ENCODE results near the gene ABR. TPM values are rescaled to one million over a fixed set of nuclear protein-coding genes. Genes with fewer than 3 reads are reported as not detected.
A peak's percentile ranks its signal among the peaks of the same experiment; 100 is the strongest.

Gene ABR
- total RNA-seq, 6 experiments from 2014 or later = 7.4 to 21.5 (median 11.3) TPM

DNA sequence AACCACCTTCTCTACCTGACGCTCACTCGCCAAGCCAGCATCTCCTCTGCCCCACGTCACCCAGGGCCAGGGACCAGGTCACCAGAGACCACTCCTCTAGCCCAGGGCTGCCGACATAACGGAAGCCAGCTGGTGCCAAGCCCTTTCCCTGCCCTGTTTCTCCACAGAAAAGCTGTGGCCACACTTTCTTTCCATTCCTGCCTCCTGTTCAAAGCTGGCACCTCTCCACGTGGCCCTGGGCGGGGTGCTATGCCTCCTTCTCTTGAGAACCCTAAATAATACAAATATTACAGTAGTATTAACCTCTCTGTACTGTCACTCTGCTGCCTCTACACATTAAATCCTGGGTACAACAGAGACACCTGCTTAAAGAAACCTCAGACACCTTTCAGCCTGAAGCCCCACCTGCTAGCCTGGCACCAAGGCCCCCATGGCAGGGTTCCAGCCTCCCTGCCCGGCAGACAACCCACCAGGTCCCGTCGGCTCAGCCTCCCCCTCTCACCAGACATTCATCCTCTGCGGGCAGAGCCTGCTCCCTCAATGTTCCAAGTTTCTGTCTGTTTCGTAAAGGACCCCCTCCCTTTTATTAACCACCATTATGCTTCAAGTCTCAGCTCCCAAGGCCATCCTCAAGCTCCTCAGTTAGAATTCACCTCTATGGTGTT lies 120.5 kb downstream of the ABR start:
- Histone ChIP-seq H3K36me3 (peaks cover 0 to 8% (median 0%) of the 10 kb centered on the region in 4 donors), H3K9me3 (no peaks in the 10 kb centered on the region), H3K4me3 (no peak overlapping the region), H3K27me3 (no peaks in the 10 kb centered on the region), H3K27ac (no peak overlapping the region), H3K4me1 (no peaks in the 10 kb centered on the region)
- WGBS (ENCODE audit: insufficient coverage, low coverage, low lambda C conversion rate, missing lambda C conversion rate) = 86% methylated on average over 7 of the region's 12 CpGs
- intact Hi-C loops (cut with DNase I) = loop anchor here in 1 of 2 donors (10.0 kb wide), 1 partner anchor 264 kb away; no protein-coding TSS in a partner anchor
- ATAC-seq (no peak), DNase-seq (peak in 1 of 3 donors; percentile 42)
- TF ChIP-seq, protein P1, sequence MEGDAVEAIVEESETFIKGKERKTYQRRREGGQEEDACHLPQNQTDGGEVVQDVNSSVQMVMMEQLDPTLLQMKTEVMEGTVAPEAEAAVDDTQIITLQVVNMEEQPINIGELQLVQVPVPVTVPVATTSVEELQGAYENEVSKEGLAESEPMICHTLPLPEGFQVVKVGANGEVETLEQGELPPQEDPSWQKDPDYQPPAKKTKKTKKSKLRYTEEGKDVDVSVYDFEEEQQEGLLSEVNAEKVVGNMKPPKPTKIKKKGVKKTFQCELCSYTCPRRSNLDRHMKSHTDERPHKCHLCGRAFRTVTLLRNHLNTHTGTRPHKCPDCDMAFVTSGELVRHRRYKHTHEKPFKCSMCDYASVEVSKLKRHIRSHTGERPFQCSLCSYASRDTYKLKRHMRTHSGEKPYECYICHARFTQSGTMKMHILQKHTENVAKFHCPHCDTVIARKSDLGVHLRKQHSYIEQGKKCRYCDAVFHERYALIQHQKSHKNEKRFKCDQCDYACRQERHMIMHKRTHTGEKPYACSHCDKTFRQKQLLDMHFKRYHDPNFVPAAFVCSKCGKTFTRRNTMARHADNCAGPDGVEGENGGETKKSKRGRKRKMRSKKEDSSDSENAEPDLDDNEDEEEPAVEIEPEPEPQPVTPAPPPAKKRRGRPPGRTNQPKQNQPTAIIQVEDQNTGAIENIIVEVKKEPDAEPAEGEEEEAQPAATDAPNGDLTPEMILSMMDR (IDR thresholded peaks at IDR 0.05) = no peak
- no peak for TF ChIP-seq POLR2A (IDR thresholded peaks at IDR 0.05)

- H3K27ac ChIP-seq = no peak overlapping the region
- H3K27me3 ChIP-seq = no peaks in the 10 kb centered on the region
- intact Hi-C loops (cut with DNase I) = loop anchor here in 1 of 2 donors (10.0 kb wide), 1 partner anchor 264 kb away; no protein-coding TSS in a partner anchor
- DNase-seq (peak; percentile 50 to 68 (median 59)), ATAC-seq (peak; percentile 33 to 75 (median 40))
- H3K4me1 ChIP-seq = no peaks in the 10 kb centered on the region
- 75% methylated on average over 8 of the region's 18 CpGs for WGBS (ENCODE audit: insufficient coverage, low coverage, low lambda C conversion rate, missing lambda C conversion rate)
- TF ChIP-seq, protein P1 (IDR thresholded peaks at IDR 0.05) = peak; percentile 31 to 51 (median 39)
- no peak for TF ChIP-seq POLR2A (IDR thresholded peaks at IDR 0.05)
- no peak overlapping the region for H3K4me3 ChIP-seq
- peaks cover 0 to 7% (median 0%) of the 10 kb centered on the region in 4 donors for H3K36me3 ChIP-seq
- H3K9me3 ChIP-seq = no peaks in the 10 kb centered on the region
Measured at GRCh38 chr17:1058423-1059130, 121.2 kb downstream of the ABR start.

GRCh38 chr17:1056761-1057160 lies 123.0 kb downstream of the ABR start:
- TF ChIP-seq, protein P1 (IDR thresholded peaks at IDR 0.05) = no peak
- TF ChIP-seq POLR2A (IDR thresholded peaks at IDR 0.05) = no peak
- 86% methylated on average over 10 of the region's 10 CpGs for WGBS (ENCODE audit: insufficient coverage, low coverage, low lambda C conversion rate, missing lambda C conversion rate)
- intact Hi-C loops (cut with DNase I) = loop anchor here in 1 of 2 donors (10.0 kb wide), 1 partner anchor 262 kb away; no protein-coding TSS in a partner anchor
- peak in 1 of 3 donors; percentile 29 for DNase-seq
- no peak overlapping the region for H3K27ac ChIP-seq
- no peaks in the 10 kb centered on the region for H3K9me3 ChIP-seq
- no peak overlapping the region for H3K4me3 ChIP-seq
- no peak for ATAC-seq
- H3K4me1 ChIP-seq = no peaks in the 10 kb centered on the region
- H3K27me3 ChIP-seq = no peaks in the 10 kb centered on the region
- H3K36me3 ChIP-seq = peaks cover 0 to 3% (median 0%) of the 10 kb centered on the region in 4 donors

DNA sequence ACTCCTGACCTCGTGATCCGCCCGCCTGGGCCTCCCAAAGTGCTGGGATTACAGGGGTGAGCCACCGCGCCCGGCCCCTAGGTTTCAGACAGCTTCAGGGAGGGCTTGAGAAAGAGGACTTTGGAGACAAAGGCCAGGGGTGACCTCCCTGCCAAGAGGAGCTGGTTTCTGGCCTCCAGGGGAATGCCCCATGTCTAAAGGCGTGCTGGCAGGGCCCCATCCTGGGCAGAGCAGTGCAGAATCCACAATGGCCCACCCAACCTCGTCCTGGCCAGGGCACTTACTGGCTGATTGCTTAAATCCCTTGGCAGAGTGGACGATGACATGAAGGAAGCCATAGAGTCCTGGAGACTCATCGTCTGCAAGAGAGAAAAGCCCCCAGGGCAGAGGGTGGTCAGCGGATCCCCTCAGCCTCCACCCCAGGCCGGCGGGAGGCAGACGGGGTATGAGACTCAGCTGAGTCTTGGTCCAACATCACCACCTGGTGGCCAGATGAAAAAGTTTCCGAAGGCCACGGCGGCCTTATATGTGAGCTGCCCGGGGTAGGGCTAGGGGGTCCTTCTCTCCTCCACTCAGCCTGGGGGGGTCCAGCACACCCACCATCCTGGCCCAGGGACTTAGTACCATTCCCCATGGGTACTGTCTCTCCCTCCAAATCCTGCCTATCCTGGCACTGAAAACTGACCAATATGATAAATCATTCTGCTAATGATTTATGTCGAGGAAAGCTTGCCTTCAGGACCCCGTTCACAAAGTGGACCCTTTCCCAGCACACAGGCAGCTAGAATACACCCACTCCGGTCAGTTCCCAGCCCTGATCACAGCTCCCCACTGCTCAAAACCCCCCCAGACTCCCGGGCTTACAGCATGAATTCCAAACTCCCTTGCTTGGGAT lies 123.8 kb downstream of the ABR start:
- H3K4me1 ChIP-seq = no peaks in the 10 kb centered on the region
- H3K36me3 ChIP-seq = peaks cover 0 to 3% (median 0%) of the 10 kb centered on the region in 4 donors
- H3K27ac ChIP-seq = no peak overlapping the region
- WGBS (ENCODE audit: insufficient coverage, low coverage, low lambda C conversion rate, missing lambda C conversion rate) = 35% methylated on average over 7 of the region's 22 CpGs
- no peaks in the 10 kb centered on the region for H3K9me3 ChIP-seq
- no peaks in the 10 kb centered on the region for H3K27me3 ChIP-seq
- intact Hi-C loops (cut with DNase I) = loop anchor here in 1 of 2 donors (10.0 kb wide), 1 partner anchor 261 kb away; no protein-coding TSS in a partner anchor
- TF ChIP-seq, protein P1 (IDR thresholded peaks at IDR 0.05) = peak; percentile 57 to 76 (median 73)
- TF ChIP-seq POLR2A (IDR thresholded peaks at IDR 0.05) = no peak
- DNase-seq (peak in 2 of 3 donors; percentile 47 to 64), ATAC-seq (peak; percentile 74 to 83 (median 76))
- H3K4me3 ChIP-seq = no peak overlapping the region

All from right lobe of liver (tissue), 6 donors.